HG03558 (cell line): ENCODE measurements around the gene RAMACL.

Source experiments
- ATAC-seq: cut with Tn5 transposase; IDR thresholded peaks from one replicate; pipeline ENCODE4 v1.9.1; 2021; ENCODE audit warnings: moderate number of reproducible peaks; ENCODE audit not compliant: unreplicated experiment; ENCODE audit errors: extremely low read depth

RAMACL gene

GRCh38 chr6:166618866-166619761 is 32.6 kb upstream of the RAMACL start:
- no peak for ATAC-seq

DNA sequence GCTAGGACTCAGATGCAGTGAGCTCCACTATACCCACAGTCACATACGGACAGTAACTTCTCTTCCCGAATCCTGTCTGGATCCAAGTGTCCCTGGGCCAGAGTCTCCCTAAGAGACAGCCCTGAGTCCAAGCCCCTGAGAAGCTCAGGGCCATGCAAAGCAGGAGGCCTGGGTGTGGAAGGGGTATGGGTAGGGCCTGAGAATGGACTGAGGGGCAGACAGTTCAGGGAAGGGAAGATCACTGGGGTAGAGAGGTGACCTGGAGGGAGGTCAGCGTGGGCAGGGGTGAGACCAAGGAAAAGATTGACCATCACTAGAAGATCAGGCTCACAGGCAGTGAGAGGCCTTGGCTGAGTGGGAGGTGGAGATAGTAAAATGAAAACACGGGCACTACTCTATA is 31.8 kb upstream of the RAMACL start:
- no peak for ATAC-seq

DNA sequence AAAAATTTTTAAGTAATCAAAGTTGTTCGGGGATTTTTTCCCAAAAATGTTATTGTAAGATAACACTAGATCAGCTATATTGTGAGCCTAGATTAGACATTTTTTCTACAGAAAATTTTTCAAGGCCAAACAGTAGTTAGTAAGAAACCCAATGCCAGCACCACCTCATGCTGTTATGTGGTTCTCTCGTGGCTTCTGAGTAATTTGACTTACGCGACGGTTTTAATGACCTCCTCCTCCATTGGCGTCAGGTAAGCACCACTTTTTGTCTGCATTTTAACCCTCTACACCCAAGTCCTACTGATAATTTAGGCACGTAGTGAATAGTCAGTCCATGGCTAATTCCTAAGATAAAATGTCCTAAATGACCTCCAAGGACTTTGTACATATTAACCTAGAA is 30.9 kb upstream of the RAMACL start:
- ATAC-seq, result no peak

GRCh38 chr6:166616261-166617238 is 30.1 kb upstream of the RAMACL start:
- no peak for ATAC-seq

DNA sequence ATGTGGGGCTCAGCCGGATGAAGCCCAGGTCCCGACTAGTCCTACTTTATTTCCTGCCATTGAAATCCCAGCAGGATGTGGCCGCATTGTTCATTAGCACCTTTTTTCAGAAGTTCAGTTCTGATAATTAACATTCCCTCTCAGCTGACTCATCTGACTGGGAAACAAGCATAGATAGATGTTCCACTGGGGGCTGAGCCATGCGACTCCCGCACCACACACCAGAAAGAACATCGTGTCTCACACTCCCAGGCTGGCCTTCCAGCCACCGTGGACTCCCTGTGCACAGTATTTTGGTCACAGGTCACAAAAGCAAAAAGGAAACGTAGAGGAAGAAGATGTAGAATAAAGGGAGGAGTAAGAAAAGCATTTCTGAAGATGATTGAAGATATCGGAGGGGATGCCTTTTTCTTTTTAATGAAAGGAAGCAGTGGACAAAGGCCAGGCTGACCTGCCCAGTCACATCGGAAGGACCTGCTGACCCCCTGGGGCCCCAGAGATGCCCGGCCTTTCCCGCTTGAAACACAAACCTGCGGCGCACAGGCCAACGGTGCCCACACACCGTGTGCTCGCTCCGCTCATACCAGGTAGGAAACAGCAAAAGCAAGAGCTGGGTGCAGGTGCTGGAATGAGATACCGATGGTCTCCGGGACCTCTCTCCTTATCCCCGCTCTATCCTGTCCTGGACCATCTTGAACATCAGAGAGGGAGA is 28.7 kb upstream of the RAMACL start:
- ATAC-seq, result no peak

GRCh38 chr6:166614589-166614988 is 28.1 kb upstream of the RAMACL start:
- no peak for ATAC-seq

- ATAC-seq, result no peak
These were observed 27.7 kb upstream of the RAMACL start for GRCh38 chr6:166614171-166614583.

GRCh38 chr6:166613027-166613426 is 26.5 kb upstream of the RAMACL start:
- ATAC-seq, result no peak

- ATAC-seq, result no peak
These were observed 26.0 kb upstream of the RAMACL start for GRCh38 chr6:166612471-166612881.

DNA sequence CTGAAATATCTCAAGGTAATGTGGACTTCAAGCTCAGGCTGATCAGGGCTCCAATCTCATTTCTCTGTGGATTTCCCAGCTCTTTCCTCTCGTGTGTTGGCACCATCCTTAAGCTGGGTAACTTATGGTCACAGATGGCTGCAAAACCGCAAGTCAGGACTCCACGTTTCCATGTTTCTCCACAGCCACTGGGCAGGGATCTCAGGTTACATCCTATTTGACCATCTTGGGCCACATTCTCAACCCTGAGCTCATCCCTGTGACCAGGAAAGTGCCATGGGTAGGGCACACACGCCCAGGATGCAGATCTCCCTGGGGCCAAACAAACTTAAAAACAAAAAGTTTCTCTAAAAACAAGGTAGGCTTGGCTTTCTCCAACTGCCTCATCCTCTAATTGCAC is 25.2 kb upstream of the RAMACL start:
- no peak for ATAC-seq

DNA sequence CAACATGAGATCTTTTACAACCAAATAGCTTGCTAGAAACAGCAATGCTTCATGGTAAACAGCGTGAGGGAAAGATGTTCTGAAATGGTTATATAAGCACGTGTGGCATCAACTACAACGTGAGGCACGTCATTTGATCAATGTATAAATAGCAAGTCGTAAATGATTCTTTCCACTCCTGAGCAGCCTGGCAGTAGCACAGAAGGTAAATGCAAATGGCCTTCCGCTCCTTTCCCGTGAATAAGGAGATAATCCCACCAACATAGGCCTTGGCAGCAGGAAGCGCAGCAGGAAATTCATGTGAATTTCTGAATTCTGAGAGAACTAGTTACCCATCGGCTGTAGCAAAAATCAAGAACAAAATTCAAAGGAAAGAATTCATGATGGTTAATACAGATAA is 23.6 kb upstream of the RAMACL start:
- no peak for ATAC-seq

- ATAC-seq, result no peak
These were observed 22.3 kb upstream of the RAMACL start for GRCh38 chr6:166608774-166609173.

DNA sequence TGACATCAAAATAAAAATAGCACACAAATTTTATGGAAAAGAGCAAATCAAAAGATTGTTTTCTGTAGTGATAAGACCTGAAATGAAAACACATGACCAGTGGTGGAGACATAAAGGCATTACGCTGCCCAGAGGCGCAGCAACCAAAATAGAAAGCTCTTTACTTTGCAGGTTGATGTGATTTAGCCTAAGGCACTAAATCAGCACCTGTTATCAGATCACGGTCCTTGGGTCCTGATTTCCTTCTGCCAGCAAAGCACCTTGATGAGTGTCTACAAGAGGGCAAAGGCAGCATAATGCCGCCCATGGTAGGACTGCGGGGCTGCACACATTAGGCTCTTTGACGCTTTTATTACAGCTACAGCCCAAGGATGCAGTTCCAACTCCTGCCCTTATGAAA is 19.3 kb upstream of the RAMACL start:
- no peak for ATAC-seq

DNA sequence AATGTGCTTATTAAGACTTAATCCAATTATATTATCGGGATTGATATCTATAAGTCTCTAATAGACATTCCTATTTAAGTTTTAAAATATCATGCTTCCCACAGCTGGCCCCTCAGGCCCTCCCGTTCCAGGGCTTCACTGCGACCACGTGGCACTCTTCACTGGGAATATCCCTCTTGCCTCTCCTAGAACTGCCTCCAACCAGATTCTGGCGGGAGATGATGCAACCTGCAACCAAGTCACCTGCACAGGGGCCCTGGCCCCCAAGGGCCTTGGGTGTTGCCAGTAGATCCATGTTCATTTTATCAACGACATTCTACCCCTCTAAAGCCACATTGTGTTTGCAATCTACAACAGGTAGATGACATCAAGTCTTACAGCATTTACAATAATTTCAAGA is 18.4 kb upstream of the RAMACL start:
- no peak for ATAC-seq

DNA sequence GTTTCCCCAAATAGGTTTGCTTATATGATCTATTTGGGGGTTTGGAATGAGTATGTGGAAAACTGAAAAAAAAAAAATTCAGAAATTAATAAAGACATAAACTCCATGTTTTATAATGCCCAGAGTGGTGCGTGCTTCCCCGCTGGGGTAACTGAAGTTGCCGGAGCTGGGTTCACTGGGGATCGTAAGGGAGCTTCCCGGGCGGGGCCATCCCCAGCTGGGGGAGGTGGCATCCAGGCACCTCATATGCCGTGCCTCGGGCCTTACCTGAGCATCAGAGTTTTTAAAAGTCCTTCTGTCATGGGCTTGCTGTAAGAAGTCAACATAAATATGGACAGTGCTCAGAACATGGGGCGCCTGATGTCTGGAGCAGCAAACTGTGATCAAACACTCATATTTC is 17.9 kb upstream of the RAMACL start:
- no peak for ATAC-seq

- no peak for ATAC-seq
These were observed 16.7 kb upstream of the RAMACL start for GRCh38 chr6:166603043-166603690.

GRCh38 chr6:166601956-166602355 is 15.5 kb upstream of the RAMACL start:
- ATAC-seq, result no peak

DNA sequence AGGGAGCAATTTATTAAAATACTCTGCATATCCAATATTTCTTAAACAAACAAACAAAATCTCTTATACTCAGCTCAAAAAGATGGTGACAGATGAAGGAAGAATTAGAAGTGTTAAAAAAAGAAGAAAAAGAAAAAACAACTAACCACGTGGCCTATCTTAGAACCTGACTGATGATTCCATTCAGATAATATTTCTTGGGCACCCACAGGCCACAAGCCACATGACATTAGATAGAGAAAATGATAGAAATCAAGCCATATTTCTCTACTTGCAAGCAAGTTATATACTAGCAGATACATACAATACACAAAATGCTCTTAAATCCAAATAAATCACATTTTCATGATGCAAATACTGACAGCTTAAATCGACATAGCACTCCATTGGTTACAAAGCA is 14.5 kb upstream of the RAMACL start:
- ATAC-seq, result no peak

GRCh38 chr6:166599205-166599604 is 12.7 kb upstream of the RAMACL start:
- no peak for ATAC-seq
